Fibroblast of skin of right quadriceps (primary cell): ENCODE results near the gene ALDH3A2.
"Not testable (repeated sequence)": the region's sequence is repeated elsewhere in the genome, so short reads cannot be mapped to it uniquely, and the experiment has no call there.

Experiments used
- DNase-seq: peaks from one replicate; pipeline ENCODE4 v3.0.0-alpha.2; 2013

ALDH3A2 gene

DNA sequence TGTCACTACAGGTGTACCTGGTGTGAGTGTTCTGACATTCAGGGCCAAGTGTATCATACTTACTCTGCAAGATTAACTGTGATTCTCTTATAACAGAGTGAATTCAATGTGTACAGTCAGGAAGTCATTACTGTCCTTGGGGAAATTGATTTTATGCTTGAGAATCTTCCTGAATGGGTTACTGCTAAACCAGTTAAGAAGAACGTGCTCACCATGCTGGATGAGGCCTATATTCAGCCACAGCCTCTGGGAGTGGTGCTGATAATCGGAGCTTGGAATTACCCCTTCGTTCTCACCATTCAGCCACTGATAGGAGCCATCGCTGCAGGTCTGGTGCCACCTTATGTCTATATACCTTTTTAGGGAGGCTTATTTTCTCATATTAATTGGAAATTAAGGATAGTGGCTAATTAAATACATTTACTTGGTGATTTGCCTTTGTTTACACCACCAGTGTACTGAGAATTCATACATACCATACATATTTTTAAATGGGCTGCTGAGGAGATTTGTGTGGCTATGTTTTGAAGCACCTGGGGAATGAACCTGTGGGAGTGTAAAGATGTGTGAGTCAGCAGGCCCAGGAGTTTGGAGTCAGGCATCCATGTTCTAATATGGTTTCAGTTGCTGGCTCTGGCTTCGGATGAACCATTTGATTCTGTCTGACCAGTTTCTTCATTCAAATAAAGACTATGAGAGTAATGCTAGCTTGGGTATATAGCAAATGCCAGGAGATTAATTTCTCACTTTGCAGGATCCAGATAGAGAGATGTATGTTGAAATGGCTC, 3.1 kb downstream of the ALDH3A2 start:
- DNase-seq: no peak

DNA sequence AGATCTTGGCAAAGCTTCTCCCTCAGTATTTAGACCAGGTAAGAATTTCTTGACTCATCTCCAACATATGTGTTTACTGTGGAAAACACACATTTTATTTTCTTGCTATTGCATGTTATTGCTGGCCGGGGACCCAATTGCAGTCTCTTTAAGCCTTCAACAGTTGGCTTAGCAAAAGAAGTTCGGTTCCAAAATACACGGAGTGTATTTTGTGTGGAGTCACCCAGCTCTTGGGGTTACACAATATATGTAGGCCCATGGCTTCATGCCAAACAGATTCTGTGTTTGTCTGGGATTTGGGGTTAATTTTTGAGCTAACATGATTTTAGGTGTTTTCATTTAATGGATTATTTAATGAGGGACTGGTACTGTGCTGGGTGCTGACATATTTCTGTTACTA, 4.0 kb downstream of the ALDH3A2 start:
- DNase-seq: no peak

DNA sequence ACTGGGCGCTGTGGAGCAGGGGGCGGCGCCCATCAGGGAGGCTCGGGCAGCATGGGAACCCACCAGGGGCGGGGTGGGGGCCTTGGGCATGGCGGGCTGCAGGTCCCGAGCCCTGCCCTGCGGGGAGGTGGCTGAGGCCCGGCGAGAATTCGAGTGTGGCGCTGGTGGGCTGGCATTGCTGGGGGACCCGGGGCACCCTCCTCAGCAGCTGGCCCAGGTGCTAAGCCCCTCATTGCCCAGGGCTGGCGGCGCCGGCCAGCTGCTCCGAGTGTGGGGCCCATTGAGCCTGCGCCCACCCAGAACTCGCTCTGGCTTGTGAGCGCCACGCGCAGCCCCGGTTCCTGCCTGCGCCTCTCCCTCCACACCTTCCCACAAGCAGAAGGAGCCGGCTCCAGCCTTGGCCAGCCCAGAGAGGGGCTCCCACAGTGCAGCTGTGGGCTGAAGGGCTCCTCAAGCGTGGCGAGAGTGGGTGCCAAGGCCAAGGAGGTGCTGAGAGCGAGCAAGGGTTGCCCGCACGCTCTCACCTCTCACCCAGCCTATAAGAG, 5.9 kb downstream of the ALDH3A2 start:
- no peak for DNase-seq

DNA sequence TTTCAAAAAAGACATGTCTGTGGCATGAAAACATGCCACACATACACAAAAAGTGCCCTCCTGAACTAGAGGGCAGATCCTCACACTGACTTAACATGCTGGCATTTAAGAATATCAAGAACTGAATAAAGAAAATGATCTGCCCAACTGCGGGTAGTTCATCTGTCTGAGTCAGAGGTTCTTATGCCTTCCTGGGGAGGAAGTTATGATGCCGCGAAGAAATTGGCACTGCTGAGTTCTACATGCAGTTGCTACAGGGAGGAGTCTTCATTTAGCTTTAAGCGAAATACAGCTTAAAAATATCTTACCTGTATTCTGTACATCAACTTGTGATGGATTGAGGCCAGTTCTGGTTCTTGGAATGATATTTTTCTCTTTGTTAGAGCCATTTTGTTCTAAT, 6.3 kb downstream of the ALDH3A2 start:
- no peak for DNase-seq

DNA sequence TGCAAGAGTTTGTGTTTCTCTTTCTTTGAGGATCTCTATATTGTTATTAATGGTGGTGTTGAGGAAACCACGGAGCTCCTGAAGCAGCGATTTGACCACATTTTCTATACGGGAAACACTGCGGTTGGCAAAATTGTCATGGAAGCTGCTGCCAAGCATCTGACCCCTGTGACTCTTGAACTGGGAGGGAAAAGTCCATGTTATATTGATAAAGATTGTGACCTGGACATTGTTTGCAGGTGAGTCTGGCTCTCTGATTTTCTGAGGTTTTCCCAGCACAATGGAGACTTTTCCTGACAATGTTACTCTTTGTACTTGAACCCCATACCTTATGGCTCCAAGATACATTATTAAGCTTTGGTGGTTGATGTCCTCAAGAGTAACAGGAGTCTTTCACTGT, 7.8 kb downstream of the ALDH3A2 start:
- no peak for DNase-seq

DNA sequence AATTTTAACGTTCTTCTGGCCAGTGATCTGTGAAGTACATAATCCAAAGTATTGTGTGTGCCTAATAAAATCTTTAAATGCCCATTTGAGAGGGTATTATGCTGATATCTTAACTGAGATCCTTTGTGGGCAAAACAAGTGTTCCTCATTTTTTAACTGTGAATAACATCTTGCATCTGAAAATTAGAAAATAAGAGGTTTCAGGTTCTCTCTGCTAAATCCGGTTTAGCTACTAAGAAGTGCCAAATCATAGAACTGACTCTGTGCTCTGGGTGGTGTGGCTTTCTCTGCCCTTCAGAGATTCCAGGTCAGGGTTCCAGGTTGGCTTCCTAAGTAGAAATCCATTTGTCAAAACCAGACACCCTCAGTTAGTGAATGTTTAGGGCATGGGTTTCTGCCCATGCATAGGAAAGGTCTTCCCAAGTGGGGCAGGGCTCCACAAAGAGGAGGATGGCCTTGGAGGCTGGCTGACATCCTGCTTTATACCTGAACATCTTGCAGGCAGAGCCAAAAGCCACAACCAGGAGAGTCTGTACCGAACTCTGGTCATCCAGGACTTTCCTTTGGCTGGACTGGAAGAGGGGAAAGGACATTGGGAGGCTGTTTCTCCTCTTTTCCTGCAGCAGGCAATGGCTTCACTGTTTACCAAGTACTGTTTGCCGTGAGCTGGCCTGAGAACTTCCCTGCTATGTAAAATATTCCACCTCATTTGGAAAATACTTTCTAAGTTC, 8.5 kb downstream of the ALDH3A2 start:
- DNase-seq: no peak

DNA sequence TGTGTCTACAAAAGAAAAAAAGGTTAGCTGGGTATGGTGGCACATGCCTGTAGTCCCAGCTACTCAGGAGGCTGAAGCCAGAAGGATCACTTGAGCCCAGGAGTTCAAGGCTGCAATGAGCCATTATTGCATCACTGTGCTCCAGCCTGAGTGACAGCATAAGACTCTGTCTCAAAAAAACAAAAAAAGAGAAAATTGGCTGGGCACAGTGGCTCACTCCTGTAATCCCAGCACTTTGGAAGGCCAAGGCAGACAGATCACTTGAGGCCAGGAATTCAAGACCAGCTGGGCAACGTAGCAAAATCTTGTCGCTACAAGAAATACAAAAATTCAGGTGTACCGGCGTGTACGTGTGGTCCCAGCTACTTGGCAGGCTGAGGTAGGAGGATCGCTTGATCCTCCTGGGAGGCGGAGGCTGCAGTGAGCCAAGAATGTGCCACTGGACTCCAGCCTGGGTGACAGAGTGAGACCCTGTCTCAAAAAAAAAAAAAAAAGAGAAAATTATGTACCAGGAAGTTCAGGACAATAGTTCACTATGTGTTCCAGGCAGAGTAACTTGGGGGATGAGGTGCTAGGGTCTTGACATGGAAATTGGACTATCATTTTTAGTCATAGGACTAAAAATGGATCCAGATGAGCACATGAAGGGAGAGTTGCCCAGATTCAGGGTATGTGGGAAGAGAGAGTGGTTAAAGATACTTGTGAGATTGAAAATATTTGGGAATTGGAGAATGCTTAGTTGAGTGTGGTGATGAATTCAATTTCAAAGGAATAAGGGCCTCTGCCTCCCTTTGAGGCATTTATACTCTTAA, 11.0 kb downstream of the ALDH3A2 start:
- DNase-seq: no peak

DNA sequence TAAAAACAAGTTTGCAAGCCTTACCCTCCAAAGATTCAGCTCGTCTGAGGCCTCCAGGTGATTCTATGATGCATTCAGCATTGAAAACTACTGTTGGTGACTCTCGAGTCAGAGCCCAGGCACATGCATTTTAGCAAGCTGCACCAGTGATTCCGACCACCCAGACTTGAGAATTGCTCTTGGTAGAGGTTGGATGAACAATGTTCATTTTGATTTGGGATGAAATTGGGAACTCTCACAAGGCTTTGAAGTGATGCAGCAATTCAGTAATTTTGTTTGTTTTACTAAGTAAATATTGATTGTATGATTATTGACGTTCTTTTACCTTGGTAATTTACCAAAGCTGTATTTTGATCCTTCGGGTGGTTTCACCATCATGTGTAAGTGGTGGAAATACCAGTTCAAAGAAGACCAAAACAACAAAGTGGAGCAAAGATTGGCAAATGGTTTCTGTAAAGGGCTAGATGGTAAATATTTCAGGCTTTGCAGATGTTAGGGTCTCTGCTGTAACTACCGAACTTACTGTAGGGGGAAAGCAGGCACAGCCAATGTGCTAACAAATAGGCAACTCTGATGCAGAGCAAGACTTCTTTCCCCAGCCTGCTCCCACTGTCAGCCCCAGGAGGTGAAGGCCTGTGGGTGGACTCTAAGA, 11.8 kb downstream of the ALDH3A2 start:
- DNase-seq: no peak

DNA sequence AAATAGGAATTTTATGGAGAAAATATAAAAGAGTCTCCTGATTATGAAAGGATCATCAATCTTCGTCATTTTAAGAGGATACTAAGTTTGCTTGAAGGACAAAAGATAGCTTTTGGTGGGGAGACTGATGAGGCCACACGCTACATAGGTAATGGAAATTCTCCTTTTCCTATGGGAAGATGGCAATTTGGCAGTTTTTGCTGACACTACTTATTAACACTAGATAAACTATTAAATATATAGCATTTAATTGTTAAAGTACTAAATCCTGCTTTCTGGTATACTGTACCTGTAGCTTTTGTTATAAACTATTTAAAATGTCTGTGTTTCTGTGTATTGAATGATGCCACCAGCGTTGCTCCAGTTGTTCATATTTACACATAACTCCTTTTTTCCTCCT, 12.6 kb downstream of the ALDH3A2 start:
- DNase-seq: no peak

DNA sequence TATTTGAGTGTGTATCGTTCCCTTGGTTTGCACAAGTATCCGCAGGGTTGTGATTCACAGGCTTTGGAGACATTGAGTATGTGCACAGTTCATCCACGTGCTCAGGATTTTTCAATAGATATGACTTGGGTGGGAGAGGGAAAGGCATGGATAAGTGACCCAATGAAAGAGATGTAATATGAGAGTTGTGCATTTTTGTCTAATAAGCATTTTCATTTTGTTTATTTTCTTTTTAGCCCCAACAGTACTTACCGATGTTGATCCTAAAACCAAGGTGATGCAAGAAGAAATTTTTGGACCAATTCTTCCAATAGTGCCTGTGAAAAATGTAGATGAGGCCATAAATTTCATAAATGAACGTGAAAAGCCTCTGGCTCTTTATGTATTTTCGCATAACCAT, 14.5 kb downstream of the ALDH3A2 start:
- no peak for DNase-seq

DNA sequence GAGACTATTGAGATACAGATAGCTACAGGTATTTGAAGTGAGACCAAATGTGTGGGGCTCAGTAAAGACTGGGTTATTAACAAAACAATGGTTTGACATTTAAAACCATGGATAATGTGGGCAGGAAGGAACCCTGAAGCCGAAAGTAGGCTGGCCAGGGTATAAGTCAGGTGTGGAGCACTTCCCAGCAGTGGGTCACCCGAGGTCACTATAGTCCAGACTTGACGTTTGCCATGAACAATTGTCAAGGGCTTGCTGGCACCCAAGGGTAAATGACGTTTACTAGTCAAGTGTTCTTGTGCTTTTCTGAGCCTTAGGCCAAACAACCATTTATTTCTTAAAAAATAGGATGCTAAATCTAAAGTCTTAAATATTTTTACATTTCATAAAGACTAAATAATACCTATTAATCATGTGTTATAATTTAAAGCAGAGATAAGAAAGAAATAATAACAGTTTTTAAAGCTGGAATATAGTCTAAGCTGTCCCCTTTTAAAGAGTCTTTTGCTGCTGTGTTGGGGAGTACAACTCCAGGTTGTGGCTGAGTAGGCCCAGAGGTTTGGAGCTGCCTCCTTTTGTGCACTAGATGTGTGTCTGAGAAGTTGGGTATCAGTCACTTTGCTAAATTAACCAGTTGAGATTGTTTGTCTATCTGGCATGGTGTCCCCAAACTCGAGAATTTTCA, 15.7 kb downstream of the ALDH3A2 start:
- no peak for DNase-seq

DNA sequence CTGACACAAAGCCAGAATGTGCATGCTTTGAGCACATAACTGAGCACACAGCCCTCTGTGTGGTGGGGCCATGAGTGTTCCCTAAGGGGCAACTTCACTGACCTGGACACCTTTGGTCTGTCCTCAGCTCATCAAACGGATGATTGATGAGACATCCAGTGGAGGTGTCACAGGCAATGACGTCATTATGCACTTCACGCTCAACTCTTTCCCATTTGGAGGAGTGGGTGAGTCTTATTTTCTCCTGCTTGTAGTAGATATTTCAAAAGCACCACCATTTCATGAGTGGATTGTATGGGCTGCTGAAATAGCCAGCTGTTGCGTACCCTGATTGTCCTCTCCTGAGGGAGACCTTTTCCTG, 16.2 kb downstream of the ALDH3A2 start:
- no peak for DNase-seq

DNA sequence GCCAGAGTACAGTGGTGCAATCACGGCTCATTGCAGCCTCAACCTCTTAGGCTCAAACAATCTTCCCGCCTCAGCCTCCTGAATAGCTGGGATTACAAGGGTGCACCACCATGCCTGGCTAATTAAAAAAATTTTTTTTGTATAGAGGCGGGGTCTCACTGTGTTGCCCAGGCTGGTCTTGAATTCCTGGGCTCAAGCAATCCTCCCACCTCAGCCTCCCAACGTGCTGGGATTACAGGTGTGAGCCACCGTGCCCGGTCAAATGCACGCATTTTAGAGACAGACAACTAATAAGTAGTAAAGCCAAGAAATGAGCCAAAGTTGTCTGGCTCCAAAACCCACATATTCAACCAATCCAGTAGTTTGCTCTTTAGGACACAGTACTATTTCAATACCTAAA, 21.1 kb downstream of the ALDH3A2 start:
- not testable (repeated sequence) for DNase-seq

DNA sequence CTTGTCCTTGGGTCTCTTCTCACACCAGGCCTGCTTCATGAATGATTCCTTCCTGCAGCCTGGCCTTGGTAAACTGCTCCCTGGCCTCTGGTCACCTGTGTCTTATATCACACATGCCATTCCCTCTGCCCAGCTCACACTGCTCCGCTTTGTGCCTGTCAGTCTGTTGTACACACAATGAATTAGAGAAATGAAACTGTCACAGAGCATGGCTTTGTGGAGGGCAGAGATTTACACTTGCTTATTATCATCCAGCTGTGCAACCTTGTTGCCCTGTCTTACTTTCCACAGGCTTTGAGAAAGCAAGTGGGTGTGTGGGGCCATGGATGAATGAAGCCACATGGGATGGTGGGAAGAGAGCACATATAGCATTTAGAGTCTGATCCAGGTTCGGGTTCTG, 22.4 kb downstream of the ALDH3A2 start:
- DNase-seq: no peak

DNA sequence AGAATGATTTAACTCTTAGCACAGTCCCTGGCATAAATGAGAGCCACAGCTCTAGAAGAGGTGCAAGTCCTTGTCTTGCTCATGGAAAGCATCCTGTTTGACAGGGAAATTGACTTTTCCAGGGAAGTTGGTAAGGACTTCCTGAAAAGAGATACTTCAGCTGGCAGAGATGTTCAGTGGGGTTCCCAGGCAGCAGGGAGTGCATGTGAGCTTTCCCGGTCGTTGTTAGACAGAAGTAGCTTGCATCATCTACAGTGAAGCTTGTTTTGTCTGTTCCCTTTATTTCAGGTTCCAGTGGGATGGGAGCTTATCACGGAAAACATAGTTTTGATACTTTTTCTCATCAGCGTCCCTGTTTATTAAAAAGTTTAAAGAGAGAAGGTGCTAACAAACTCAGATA, 22.9 kb downstream of the ALDH3A2 start:
- no peak for DNase-seq

DNA sequence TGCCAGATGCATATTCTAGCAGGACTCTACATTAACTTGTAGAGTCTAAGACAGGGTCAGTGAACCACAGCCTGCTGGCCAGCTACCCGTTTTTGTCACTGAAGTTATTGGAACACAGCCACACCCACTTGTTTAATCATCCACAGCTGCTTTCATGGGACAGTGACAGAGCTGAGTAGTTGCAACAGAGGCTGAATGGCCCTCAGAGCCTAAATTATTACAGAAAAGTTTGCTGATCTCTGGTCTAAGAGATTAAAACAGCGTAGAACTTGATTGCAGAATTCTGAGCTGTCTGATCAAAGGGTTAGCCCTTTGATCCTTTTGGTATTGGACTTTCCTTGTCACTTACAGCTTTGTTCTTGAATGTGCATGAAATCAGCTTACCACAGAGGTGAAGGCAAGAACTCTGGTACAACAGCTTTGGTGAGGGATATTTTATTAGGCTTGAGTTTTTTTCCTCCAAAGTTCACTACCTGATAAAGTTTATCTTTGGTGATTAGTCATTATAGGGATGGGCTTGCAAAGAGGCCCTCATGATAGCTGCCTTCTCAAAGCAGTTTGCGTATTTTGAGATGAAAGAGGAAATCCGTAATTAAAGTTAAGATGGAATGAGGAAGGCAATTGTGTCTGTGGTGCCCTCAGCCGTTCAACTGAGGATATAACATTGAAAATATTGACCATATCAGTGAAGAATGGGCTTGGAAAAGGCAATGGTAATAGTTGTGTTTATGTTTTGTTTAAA, 23.6 kb downstream of the ALDH3A2 start:
- DNase-seq: no peak

DNA sequence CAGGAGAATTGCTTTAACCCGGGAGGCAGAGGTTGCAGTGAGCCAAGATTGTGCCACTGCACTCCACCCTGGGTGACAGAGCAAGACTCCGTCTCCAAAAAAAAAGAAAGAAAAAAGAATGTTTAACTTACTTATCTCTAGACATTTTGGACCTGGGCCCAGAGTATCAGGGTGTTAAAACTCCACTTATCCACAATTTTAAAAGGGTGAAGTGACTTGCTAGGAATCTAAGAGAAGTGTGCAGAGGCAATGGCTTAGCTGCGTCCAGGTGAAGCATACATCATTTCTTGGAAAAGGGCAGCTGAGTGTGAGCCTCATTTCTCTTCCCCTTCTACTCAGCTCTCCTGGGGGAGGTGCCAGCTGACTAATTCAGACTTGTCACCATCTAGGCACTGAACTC, 25.1 kb downstream of the ALDH3A2 start:
- DNase-seq: no peak

DNA sequence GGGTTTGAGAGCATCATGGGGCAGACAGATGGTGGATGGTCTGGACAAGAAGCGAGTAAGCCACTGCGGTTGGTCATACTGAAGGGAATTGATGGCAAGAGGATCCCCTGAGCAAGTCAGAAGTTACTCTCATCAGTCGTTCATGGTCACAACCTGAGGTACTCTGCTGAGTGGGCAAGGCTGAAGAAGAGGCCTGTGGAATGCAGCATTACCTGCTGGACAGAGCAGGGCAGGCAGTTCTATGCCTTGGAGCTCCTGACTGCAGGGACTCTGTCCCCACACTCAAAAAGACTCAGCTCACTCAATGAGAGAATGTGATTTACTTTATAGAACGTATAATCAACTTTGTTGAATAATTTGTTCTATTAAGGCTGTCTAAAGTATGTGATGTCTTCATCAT, 28.3 kb downstream of the ALDH3A2 start:
- DNase-seq: no peak

DNA sequence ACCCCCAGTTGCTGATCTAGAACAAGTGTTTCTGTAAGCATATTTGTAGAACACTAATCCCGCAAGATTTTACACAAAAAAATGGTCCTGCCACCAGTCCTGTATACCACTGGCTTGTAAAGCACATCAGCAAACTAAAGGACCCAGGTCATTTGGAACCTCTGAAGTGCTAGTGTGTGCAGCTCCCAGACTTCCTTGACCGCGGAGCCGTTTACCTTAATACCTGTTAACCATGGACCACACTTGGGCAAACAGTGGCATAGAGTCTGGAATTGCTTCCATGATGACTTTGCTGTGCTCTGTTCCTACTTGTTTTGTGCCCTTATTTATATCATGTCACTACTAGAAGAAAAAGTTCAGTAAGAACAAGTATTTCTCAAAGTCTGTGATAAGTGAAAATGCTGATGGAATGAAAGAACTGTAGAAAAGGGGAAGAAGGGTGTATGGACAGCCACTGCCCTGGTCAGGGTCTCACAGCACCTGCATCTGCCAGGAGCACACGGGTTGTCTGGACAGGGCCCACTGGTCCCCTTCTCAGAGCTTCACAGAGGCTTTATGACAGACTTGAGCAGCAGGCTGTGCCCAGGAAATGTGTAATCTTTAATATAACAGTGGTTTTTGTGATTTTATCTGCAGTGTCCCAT, 29.3 kb downstream of the ALDH3A2 start:
- DNase-seq: no peak

DNA sequence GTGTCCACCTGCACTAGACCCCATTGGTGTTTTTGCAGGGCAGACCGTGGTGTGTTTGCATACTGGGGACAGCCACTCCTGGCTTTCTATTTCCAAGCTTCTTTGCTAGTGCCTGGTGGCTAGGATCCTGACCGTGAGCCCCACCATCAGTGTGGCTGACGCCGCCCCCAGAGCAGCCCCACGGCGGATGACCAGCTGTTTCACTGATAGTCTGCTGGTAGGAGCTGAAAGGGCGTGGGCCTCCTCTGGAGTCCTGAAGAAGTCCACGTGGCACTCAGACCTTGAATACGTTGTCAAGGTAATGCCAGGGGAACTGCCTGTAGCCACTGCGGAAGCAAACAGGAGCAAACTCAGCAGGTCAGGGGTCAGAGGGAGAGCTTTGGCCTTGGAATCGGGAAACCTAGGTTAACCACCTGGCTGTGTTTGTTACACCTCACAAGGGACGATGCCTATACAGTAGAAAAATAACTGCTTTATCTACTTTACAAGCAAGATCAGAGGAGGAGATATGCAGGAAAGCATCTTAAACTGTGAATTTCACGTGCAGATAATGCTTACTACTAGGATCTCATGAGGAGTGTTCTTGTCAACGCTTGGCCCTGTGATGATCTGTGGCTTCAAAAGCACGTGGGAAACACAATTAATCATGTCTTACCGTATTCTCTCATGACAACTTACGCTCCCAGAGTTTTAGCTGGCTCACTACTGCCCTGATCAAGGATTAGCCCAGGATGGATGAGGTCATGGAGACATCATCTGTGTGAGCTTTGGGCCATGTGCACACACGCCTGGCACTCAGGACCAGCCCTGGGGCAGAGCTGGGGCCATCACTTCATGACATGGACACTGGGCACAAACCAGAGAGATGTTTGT, 30.3 kb downstream of the ALDH3A2 start:
- DNase-seq: no peak
